SIG-M5 treated with dmso at 0.1 percent for 504 hours (cell line): ENCODE data around the gene SLC9A9.

ENCODE experiments used
- DNase-seq: peaks from one replicate; lab custom pipeline; 2025; ENCODE audit not compliant: unreplicated experiment; lab: John Stamatoyannopoulos, UW

The SLC9A9 gene

GRCh38 chr3:143652118-143652517 lies 196.2 kb downstream of the SLC9A9 start:
- no peak for DNase-seq

DNA sequence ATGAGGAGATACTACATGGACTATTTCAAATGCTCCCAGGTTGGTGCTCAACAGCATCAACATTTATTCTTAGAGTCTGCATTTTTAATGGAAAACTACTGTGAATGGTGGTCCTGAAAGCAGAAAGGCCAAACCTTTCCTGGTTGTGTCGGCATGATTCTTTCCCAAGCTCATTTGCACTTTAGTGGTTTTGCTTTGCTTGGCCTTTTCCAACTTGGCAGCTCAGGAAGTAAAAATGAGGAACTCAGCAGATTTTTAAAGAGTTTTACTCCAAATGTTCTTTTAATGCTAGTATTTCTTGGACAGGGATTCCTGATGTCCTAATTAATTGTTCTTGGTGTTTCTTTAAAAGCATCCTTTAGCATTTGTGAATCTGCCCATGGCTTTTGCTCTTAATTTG lies 197.4 kb downstream of the SLC9A9 start:
- DNase-seq, result no peak

DNA sequence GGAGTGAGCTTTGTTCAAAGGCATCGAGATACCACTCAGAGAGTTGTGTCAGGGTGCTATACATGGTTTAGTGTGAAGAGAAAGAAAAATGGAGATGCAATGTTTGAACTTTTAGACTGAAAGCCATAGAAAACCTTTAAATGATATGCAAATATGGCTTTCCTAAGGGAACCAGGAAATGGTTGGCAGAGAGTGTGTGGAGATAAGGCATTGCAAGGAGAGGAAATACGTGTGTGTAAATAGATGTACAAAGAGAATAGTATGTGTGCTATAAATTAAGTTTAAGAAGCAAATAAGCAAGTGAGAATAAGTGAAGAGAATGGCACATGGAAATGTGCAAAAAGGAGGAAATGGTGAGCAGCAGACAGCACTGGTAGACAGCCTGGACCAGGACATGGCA lies 198.1 kb downstream of the SLC9A9 start:
- DNase-seq, result no peak

DNA sequence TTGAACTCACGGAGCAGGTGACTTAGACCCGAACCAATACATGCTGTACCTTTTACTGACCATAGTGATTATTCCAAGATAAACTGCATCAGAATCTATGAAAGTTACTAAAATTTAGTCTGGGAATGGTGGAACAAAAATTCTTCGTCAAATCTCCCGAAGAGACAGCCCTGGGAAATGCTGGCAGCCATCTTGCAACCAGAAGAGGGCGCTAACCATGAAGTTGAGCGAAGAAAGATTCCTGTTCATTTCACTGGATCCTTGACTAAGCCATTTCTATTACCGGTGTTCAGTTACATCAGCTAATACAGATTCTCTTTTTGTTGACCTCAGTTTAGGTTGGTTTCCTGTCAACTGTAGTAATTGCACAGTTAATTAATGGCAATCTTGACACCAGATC lies 199.6 kb downstream of the SLC9A9 start:
- DNase-seq, result no peak

DNA sequence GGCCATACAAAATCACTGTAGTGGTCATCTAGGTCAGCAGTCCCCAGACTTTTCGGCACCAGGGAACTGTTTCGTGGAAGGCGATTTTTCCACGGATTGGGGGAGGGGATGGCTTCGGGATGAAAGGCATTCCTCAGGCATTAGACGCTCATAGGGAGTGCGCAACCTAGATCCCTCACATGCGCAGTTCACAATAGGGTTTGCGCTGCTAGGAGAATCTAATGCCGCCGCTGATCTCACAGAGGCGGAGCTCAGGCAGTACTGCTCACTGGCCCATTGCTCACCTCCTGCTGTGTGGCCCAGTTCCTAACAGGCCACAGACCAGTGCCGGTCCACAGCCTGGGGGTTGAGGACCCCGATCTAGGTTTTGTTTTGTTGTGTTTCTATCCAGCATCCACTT lies 200.1 kb downstream of the SLC9A9 start:
- no peak for DNase-seq

DNA sequence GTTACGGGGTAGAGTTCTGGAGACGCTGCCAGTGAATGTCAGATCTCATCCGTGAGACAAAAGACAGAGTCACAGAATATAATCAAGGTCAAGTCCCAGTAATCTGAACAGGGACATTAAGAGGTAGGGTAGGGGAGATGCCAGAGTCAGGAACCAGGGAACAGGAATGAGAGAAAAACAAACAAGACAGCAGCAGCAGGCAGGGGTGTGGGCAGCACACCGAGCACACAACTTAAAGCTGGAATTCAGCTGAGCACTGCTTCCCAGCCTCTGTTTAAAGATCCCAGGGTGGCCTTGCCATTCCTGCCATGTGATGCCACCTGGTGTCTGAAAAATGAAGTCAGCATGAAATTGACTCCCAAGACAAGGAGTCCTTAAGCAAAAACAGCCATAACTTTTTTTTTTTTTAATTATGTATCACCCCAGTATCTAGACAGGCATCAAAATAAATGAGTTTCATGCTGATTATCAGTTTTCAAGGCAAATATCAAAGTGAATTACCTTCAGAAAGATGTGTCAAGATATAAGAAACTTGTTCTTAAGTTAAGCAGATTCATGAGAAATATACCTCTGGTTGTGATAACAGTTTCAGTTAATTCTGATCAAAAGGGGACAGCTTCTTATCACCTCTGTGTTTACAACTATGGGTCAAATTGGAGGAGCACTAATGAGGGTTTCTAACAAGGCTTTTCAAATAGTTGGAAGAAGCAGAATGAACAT lies 203.7 kb downstream of the SLC9A9 start:
- peak; percentile 20 for DNase-seq

DNA sequence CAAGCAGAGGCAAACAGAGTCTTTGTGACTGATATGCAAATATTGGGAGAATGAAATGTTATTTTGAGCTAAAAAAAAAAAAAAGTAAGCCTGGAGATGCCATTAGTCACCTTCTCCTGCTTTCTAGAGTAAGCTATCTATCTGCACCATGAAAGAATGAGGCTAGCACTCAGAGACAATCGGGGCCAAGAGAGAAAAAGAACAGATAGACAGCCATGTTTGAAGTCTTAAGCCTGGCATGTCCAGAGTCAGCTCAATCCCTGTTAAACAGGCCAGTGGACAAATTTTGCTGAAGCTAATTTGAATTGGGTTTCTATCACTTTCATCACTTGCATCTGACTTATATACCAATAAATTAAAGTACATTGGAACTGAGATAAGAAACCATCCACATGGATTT lies 204.4 kb downstream of the SLC9A9 start:
- DNase-seq, result no peak

DNA sequence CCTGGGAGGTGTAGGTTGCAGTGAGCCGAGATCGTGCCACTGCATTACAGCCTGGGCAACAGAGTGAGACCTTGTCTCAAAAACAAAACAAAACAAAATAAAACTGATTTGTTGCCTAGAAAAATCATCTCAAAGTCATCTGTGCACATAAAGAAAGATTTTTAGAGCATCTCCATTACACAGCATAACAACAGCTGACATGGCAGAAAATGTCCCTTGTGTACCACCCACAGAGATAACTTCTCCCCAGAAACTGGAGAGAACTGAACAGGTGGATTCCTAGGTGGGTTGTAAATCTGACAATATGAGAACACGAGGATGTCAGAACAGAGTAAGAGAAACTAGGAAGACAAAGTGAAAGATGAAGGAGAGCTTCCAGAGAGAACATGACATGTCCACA lies 207.5 kb downstream of the SLC9A9 start:
- DNase-seq, result no peak

GRCh38 chr3:143637133-143637532 lies 211.1 kb downstream of the SLC9A9 start:
- no peak for DNase-seq

DNA sequence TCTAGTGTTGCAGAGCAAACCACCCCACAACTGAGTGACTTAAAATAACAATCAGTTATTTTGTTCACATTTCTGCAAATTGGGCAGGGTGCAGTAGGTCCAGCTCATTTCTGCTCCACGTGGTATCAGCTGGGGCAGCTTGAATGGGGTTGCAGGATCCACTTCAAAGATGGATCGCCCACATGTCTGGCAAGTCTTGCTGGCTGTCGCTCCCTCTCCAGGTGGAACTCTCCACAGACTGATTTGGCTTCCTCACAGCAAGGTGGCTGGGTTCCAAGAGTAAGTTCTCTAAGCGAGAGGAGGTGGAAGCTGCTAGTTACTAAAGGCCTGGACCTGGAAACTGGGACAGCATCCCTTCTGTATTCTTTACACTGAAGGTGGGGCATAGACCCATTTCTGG lies 213.3 kb downstream of the SLC9A9 start:
- no peak for DNase-seq

DNA sequence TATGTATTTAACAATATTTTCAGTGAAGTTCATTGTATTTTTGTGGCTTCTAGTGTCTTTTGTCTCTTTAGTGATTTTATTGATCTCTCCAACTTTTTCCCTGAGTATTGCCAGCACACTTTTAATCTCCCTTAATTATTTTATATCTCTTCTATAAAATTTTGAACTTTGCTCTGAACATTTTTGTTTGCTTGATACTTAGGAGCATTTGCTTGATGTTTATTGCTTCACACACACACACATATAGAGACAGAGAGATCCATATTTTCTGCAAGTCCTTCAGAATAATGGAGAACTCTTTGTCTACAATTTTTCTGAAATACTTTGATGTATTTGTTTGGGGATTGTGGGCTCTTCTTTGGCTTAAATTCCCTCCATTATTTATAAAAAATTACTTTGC lies 213.8 kb downstream of the SLC9A9 start:
- no peak for DNase-seq

DNA sequence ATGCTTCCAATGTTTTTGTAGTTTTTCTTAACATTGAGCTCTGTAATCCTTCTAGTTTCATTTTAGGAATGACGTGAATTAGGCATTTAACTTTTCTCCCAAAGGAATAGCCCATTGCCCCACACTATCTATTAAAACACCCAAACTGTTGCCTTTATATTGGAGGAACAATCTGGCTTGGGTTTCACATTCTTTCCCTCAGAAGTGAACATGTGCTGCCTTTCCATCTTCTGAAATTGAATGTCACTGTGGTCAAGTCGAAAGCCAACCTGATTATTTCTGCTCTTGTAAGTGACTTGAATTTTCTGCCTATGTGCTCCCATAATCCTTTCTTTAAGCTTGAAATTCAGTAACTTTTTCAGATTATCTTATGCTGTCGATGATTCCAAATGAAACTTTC lies 214.5 kb downstream of the SLC9A9 start:
- DNase-seq, result no peak

DNA sequence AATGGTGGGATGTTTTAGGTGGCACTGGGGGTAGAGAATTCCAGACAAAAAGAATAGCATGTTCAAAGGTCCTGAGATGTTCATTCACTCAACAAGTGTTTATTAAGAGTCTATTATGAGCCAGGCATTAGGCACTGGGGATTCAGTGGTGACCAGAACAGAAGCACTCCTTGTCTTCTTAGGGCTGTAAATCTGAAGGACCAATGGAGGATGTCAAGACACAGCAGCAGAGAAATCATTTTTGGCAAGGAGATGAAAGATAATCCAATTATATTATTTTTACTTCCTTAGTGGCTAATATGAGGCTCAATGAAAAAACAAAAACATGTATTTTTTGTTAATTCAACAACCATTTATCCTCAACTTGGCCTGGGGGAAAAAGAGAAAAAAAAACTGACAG lies 218.5 kb downstream of the SLC9A9 start:
- no peak for DNase-seq

DNA sequence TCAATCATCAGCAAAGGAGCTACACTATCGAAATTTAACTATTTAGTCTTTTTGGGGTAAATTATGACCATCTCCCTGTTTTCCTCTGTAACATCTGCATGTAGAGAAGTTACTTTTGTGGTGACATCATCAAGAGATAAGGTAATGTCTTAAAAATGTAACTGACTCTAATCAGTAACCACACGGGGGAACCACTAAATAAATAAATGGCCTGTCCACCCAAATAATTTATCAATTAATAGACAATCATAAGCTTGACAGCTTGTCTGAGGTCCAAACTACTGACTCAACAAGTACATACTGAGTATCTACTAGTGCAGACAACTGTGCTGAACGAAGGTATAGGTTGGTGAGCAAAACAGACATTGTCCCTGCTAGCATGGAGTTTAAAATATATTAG lies 219.3 kb downstream of the SLC9A9 start:
- no peak for DNase-seq

DNA sequence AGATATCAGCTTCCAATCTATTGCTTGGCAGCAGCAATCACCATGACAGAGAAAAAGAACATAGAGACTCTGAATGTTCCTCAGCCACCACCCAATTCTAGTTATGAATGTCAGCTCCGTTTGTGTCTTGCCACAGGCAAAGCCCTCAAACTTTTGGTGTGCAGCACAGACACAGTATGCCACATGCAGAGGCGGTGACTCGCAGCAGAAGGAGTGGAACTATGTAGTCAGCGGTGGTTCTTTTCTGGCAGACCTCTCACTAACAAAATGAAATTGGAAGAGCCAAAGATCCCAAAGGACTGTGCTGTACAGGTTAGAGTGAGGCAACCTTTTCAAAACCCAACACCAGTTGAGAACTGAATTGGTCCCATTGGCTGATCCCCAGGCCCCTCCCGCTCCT lies 220.9 kb downstream of the SLC9A9 start:
- no peak for DNase-seq

GRCh38 chr3:143619231-143619630 lies 229.0 kb downstream of the SLC9A9 start:
- no peak for DNase-seq

- DNase-seq, result no peak
These were observed 231.2 kb downstream of the SLC9A9 start for GRCh38 chr3:143617050-143617449.

GRCh38 chr3:143613226-143613625 lies 235.0 kb downstream of the SLC9A9 start:
- no peak for DNase-seq

GRCh38 chr3:143612541-143612940 lies 235.7 kb downstream of the SLC9A9 start:
- DNase-seq, result no peak

- DNase-seq, result no peak
These were observed 239.3 kb downstream of the SLC9A9 start for GRCh38 chr3:143608966-143609365.

DNA sequence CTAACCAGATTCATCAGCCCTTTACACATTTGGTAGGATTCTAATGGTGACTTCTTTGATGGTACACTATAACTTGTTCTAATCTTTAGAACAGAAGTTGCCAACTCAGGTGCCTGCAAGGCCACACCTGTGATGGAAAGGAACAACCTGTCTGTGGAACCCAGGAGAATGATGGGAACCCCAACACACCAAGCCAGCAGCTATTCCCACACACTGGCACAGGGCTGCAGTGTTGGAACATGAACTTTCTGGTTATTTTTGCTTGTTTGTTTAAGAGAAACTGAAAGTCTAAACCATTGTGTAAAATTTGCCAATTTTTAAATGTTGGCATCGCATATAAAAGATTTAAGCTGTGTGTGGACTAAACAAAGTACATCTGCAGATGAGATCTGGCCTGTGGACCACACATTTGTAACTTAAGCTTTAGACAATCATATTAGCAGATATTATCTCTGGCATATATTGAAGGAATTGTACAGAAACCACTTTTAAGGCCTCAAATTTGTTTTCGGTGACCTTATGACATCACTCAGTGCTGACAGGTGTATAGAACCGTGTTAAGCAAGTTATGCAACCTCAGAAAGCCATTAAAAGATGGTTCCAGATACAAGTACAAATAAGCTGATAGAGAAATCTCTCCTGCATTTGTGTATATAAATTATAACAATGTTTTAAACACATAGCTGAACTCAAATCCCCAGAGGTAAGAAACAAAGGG lies 242.9 kb downstream of the SLC9A9 start:
- no peak for DNase-seq

DNA sequence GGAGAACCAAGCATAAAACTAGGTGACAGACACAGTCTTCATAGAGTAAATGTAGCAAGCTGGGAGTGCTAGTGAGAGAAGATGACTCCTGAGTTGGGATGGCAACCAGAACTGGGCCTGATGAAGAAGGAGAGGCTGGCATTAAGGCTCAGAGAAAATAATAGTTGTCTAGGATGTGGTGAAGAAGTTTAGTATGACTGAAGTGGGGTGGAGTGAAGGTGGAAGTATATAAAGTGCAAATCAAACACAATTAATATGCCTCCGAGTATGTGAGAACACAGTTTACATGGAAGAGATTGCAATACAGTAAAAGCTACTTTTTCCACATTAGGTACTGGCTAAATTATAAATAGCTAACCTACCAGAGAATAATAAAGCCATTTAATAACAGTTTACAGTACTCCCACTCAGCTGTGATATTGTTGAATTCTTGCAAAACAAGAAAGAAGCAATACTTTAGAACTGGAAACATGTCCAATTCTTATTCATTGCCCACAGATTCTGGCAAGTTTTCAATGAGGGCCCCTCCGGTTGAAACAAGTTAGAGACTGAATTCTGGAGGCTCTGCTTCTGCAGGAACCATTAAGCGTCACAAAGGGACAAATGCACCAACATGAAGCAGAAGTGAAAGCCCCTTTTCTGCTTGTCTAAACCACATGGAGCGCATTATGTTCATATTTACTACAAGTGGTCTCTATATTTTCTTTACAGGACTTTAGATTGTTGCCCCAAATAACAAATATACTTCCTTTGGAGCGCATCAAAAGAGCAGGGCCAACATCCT lies 243.7 kb downstream of the SLC9A9 start:
- peak; percentile 37 for DNase-seq
